Neural progenitor cell (in vitro differentiated cells): Measurements from ENCODE around the gene PEX11B. TPM values are rescaled to one million over a fixed set of nuclear protein-coding genes. Genes with fewer than 3 reads are reported as not detected.

Source experiments
- DNase-seq: peaks from one replicate; pipeline ENCODE4 v3.0.0-alpha.2; 2016; ENCODE audit warnings: low spot score
- H2AFZ ChIP-seq: fragments of 200-600 bp; sonication (generic); replicated peaks from 2 replicates; pipeline ENCODE4 v1.6.1; 2016; ENCODE audit warnings: antibody characterized with exemption
- H3F3A ChIP-seq: fragments of 200-600 bp; sonication (generic); 2 replicates; pipeline ENCODE4 v1.6.1; 2016; ENCODE audit warnings: antibody characterized with exemption, low read depth
- H3K27ac ChIP-seq: fragments of 200-600 bp; sonication (generic); 2 replicates; pipeline ENCODE4 v1.5.1; 2016; ENCODE audit warnings: mild to moderate bottlenecking
- H3K27me3 ChIP-seq: fragments of 200-600 bp; sonication (generic); 2 replicates; pipeline ENCODE4 v1.6.1; 2016; ENCODE audit warnings: mild to moderate bottlenecking, moderate library complexity
- H3K36me3 ChIP-seq: fragments of 200-600 bp; sonication (generic); 2 replicates; pipeline ENCODE4 v1.5.1; 2016
- H3K4me1 ChIP-seq: fragments of 200-600 bp; sonication (generic); 2 replicates; pipeline ENCODE4 v1.6.1; 2016; ENCODE audit warnings: mixed run types
- H3K4me2 ChIP-seq: fragments of 200-600 bp; sonication (generic); 2 replicates; pipeline ENCODE4 v1.6.1; 2016
- H3K4me3 ChIP-seq: fragments of 200-600 bp; sonication (generic); 2 replicates; pipeline ENCODE4 v1.5.1; 2016
- H3K79me2 ChIP-seq: fragments of 200-600 bp; sonication (generic); 2 replicates; pipeline ENCODE4 v1.6.1; 2016; ENCODE audit warnings: low read depth
- H3K9ac ChIP-seq: fragments of 200-600 bp; sonication (generic); 2 replicates; pipeline ENCODE4 v1.6.1; 2016
- H3K9me3 ChIP-seq: fragments of 200-600 bp; sonication (generic); 2 replicates; pipeline ENCODE4 v1.5.1; 2016; ENCODE audit warnings: low read depth
- H4K20me1 ChIP-seq: fragments of 200-600 bp; sonication (generic); 2 replicates; pipeline ENCODE4 v1.6.1; 2016; ENCODE audit warnings: low read depth
- H3K27ac Mint-ChIP-seq: 3 replicates; pipeline ENCODE4 v1.8.0; 2021; ENCODE audit warnings: mixed read lengths
- H3K27me3 Mint-ChIP-seq: 2 replicates; pipeline ENCODE4 v1.8.0; 2022; ENCODE audit warnings: low read depth, mild to moderate bottlenecking, inconsistent platforms, moderate library complexity, mixed read lengths; ENCODE audit not compliant: insufficient read depth
- H3K36me3 Mint-ChIP-seq: 3 replicates; pipeline ENCODE4 v1.8.0; 2021; ENCODE audit warnings: mixed read lengths
- H3K4me1 Mint-ChIP-seq: 3 replicates; pipeline ENCODE4 v1.8.0; 2021; ENCODE audit warnings: mixed read lengths
- H3K4me3 Mint-ChIP-seq: 3 replicates; pipeline ENCODE4 v1.8.0; 2021; ENCODE audit warnings: mild to moderate bottlenecking, moderate library complexity, mixed read lengths
- H3K9me3 Mint-ChIP-seq: 3 replicates; pipeline ENCODE4 v1.8.0; 2020; ENCODE audit warnings: mixed read lengths
- CTCF ChIP-seq: fragments of 200-600 bp; sonication (generic); IDR thresholded peaks from 2 replicates; pipeline ENCODE4 v1.5.1; 2017; ENCODE audit warnings: antibody characterized with exemption, mild to moderate bottlenecking
- EZH2 ChIP-seq: fragments of 200-600 bp; sonication (generic); IDR thresholded peaks from 2 replicates; pipeline ENCODE4 v1.6.1; 2017; ENCODE audit warnings: antibody characterized with exemption, mild to moderate bottlenecking, moderate library complexity
- EZH2phosphoT487 ChIP-seq: fragments of 200-600 bp; sonication (generic); IDR thresholded peaks from 2 replicates; pipeline ENCODE4 v1.6.1; 2017; ENCODE audit warnings: antibody characterized with exemption
- total RNA-seq: library from RNA; depleted of rRNA; stranded (reverse); fragments of >200 nt; gene quantifications from 2 replicates; pipeline ENCODE4 v1.2.3, GENCODE V29; 2015; ENCODE audit warnings: low replicate concordance

Gene PEX11B
- total RNA-seq, 1 donor from 2014 or later = 15.0 TPM

DNA sequence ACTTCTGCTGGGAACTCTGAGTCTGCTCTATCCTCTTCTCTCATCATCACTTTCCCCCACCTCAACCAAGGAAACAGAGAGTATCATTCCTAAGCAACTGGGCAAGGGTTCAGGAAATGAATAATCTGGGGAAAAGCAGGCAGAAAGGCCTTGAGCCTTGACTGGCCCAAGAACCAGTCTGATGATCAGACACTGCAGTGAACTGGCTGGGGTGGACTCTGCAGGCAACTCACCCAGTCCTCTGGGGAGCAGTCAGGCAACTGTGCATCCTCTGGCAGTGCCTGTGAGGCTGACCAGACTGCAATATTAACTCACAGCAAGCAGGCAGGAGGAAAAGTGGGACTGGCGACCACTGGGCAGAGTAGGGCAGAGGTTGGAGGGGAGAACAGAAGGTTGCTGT, 33.8 kb downstream of the PEX11B start:
- no peak for DNase-seq
- H3K4me3 Mint-ChIP-seq = peak overlapping the region; percentile 86

DNA sequence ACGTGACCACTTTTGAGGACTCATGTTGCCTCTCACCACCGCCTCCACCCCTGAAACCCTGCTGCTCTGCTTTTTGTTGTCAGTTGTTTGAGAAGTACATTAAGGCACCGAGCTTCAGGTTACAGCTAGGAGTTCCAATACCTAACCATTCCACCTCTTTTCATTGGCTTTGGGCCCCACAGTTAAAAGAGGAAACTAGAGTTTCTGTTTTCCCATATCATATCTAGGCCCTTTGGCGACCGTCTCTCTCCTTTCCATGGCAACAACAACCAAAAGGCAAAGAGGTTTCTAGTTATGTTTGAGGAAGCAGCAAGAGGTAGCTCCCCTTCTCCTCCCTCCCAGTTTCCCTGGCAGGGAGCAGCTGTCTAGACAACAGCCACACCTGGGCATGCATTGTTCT, 38.7 kb downstream of the PEX11B start:
- no peak overlapping the region for H3K4me3 Mint-ChIP-seq
- no peaks in the 10 kb centered on the region for H3K36me3 Mint-ChIP-seq
- no peak for DNase-seq
- H3K79me2 ChIP-seq = no peaks in the 10 kb centered on the region
- peak overlapping the region; percentile 51 for H3K4me2 ChIP-seq
- H3K27me3 Mint-ChIP-seq = peaks cover 26% of the 10 kb centered on the region
- no peak overlapping the region for H3K9ac ChIP-seq
- H3K27ac ChIP-seq = no peak overlapping the region
- H3K4me1 Mint-ChIP-seq = peaks cover 10% of the 10 kb centered on the region
- H3K4me1 ChIP-seq = peaks cover 22% of the 10 kb centered on the region
- H3K4me3 ChIP-seq = no peak overlapping the region
- no peaks in the 10 kb centered on the region for H4K20me1 ChIP-seq
- peaks cover 25% of the 10 kb centered on the region for H3K27me3 ChIP-seq
- no peaks in the 10 kb centered on the region for H3K9me3 Mint-ChIP-seq
- H3F3A ChIP-seq = peaks cover 8% of the 10 kb centered on the region
- H2AFZ ChIP-seq = peak overlapping the region; percentile 15
- H3K36me3 ChIP-seq = no peaks in the 10 kb centered on the region
- H3K27ac Mint-ChIP-seq = no peak overlapping the region
- no peaks in the 10 kb centered on the region for H3K9me3 ChIP-seq
- TF ChIP-seq EZH2phosphoT487 = no peak
- TF ChIP-seq EZH2 = peak; percentile 30

More for the DNA sequence above, 33.8 kb downstream of the PEX11B start:
- Histone ChIP-seq H2AFZ (no peak overlapping the region), H4K20me1 (no peaks in the 10 kb centered on the region), H3K4me3 (no peak overlapping the region), H3K27me3 (peaks cover 54% of the 10 kb centered on the region), H3K4me1 (peaks cover 8% of the 10 kb centered on the region), H3F3A (peaks cover 6% of the 10 kb centered on the region), H3K4me2 (no peak overlapping the region), H3K36me3 (no peaks in the 10 kb centered on the region), H3K79me2 (no peaks in the 10 kb centered on the region), H3K27ac (no peak overlapping the region), H3K9me3 (no peaks in the 10 kb centered on the region), H3K9ac (no peak overlapping the region)
- Mint-ChIP-seq H3K4me1 (peaks cover 17% of the 10 kb centered on the region), H3K9me3 (no peaks in the 10 kb centered on the region), H3K36me3 (no peaks in the 10 kb centered on the region), H3K27me3 (peaks cover 22% of the 10 kb centered on the region), H3K27ac (no peak overlapping the region)
- TF ChIP-seq EZH2 (no peak), EZH2phosphoT487 (no peak), CTCF (no peak)

- Histone ChIP-seq H3K36me3 (no peaks in the 10 kb centered on the region), H2AFZ (peak overlapping the region; percentile 15), H3K9ac (no peak overlapping the region), H3K9me3 (no peaks in the 10 kb centered on the region), H3K4me1 (peaks cover 22% of the 10 kb centered on the region), H3K4me2 (no peak overlapping the region), H3K4me3 (no peak overlapping the region), H3K27ac (no peak overlapping the region), H3K27me3 (peaks cover 15% of the 10 kb centered on the region), H3K79me2 (no peaks in the 10 kb centered on the region), H3F3A (peaks cover 8% of the 10 kb centered on the region), H4K20me1 (no peaks in the 10 kb centered on the region)
- Mint-ChIP-seq H3K4me1 (peaks cover 10% of the 10 kb centered on the region), H3K27me3 (peaks cover 27% of the 10 kb centered on the region), H3K27ac (no peak overlapping the region), H3K9me3 (no peaks in the 10 kb centered on the region), H3K4me3 (no peak overlapping the region), H3K36me3 (no peaks in the 10 kb centered on the region)
- TF ChIP-seq EZH2phosphoT487 (no peak), CTCF (no peak), EZH2 (no peak)
- DNase-seq = no peak
Observed at GRCh38 chr1:145878724-145879123, 39.8 kb downstream of the PEX11B start.

- TF ChIP-seq EZH2phosphoT487 (no peak), CTCF (no peak), EZH2 (no peak)
- no peak overlapping the region for H3K9ac ChIP-seq
- H3K4me3 ChIP-seq = no peak overlapping the region
- Mint-ChIP-seq H3K27ac (no peak overlapping the region), H3K36me3 (no peaks in the 10 kb centered on the region), H3K4me3 (no peak overlapping the region), H3K4me1 (peaks cover 12% of the 10 kb centered on the region), H3K27me3 (peaks cover 24% of the 10 kb centered on the region), H3K9me3 (no peaks in the 10 kb centered on the region)
- peaks cover 8% of the 10 kb centered on the region for H3F3A ChIP-seq
- no peak for DNase-seq
- no peak overlapping the region for H2AFZ ChIP-seq
- H3K36me3 ChIP-seq = no peaks in the 10 kb centered on the region
- H3K27ac ChIP-seq = no peak overlapping the region
- no peaks in the 10 kb centered on the region for H4K20me1 ChIP-seq
- peaks cover 11% of the 10 kb centered on the region for H3K27me3 ChIP-seq
- no peaks in the 10 kb centered on the region for H3K9me3 ChIP-seq
- no peak overlapping the region for H3K4me2 ChIP-seq
- H3K79me2 ChIP-seq = no peaks in the 10 kb centered on the region
- peaks cover 22% of the 10 kb centered on the region for H3K4me1 ChIP-seq
Observed at GRCh38 chr1:145877923-145878486, 40.5 kb downstream of the PEX11B start.
